Neuronal stem cell (in vitro differentiated cells): Measurements from ENCODE around the gene ALDH7A1.
"Not testable (repeated sequence)": the region's sequence is repeated elsewhere in the genome, so short reads cannot be mapped to it uniquely, and the experiment has no call there.

Experiments
- DNase-seq: peaks from one replicate; pipeline ENCODE4 v3.0.0-alpha.2; 2013; ENCODE audit warnings: low spot score
- H2AFZ ChIP-seq: one replicate; pipeline ENCODE4 v1.6.1; 2013; ENCODE audit warnings: mild to moderate bottlenecking, low read length, inconsistent platforms
- H2AK5ac ChIP-seq: 2 replicates; pipeline ENCODE4 v1.6.1; 2013; ENCODE audit warnings: low read depth, mild to moderate bottlenecking, inconsistent platforms, low read length, moderate library complexity, mixed read lengths
- H2BK120ac ChIP-seq: 2 replicates; pipeline ENCODE4 v1.6.1; 2013; ENCODE audit warnings: low read depth, mild to moderate bottlenecking, inconsistent platforms, low read length, moderate library complexity, mixed read lengths
- H2BK12ac ChIP-seq: one replicate; pipeline ENCODE4 v1.6.1; 2013; ENCODE audit warnings: low read length, inconsistent platforms
- H2BK15ac ChIP-seq: 2 replicates; pipeline ENCODE4 v1.6.1; 2013; ENCODE audit warnings: mild to moderate bottlenecking, low read length, inconsistent platforms, mixed read lengths
- H2BK5ac ChIP-seq: one replicate; pipeline ENCODE4 v1.6.1; 2013; ENCODE audit warnings: inconsistent platforms, mild to moderate bottlenecking, low read length, moderate library complexity
- H3K14ac ChIP-seq: one replicate; pipeline ENCODE4 v1.6.1; 2013; ENCODE audit warnings: low read length, inconsistent platforms
- H3K18ac ChIP-seq: 2 replicates; pipeline ENCODE4 v1.6.1; 2013; ENCODE audit warnings: low read length, inconsistent platforms
- H3K23ac ChIP-seq: 2 replicates; pipeline ENCODE4 v1.6.1; 2013; ENCODE audit warnings: low read depth, mild to moderate bottlenecking, mixed read lengths, low read length, inconsistent platforms; ENCODE audit not compliant: poor library complexity
- H3K27ac ChIP-seq: replicated peaks from 3 replicates; pipeline ENCODE4 v1.5.1; 2013; ENCODE audit warnings: low read length, inconsistent platforms
- H3K27me3 ChIP-seq, 3 experiments: 2 replicates each; pipeline ENCODE4 v1.6.1; 2013; ENCODE audit warnings: low read length in 3 of 3, mild to moderate bottlenecking in 2 of 3, inconsistent platforms in 1 of 3, low read depth in 1 of 3, mixed read lengths in 1 of 3, moderate library complexity in 1 of 3; ENCODE audit not compliant: control insufficient read depth in 3 of 3, insufficient read depth in 3 of 3
- H3K36me3 ChIP-seq, 2 donors: replicated peaks in 1 of 2; 2 replicates each; pipeline ENCODE4 v1.6.1; 2013; ENCODE audit warnings: low read length in 2 of 2; ENCODE audit not compliant: control insufficient read depth in 2 of 2, insufficient read depth in 2 of 2
- H3K4ac ChIP-seq: 2 replicates; pipeline ENCODE4 v1.6.1; 2013; ENCODE audit warnings: inconsistent platforms, mild to moderate bottlenecking, low read length, moderate library complexity
- H3K4me1 ChIP-seq, 2 donors: 1 replicate in 1 of 2; 2 replicates in 1 of 2; pipeline ENCODE4 v1.6.1; 2013; ENCODE audit warnings: low read length in 2 of 2, low read depth in 1 of 2; ENCODE audit not compliant: control insufficient read depth in 2 of 2, insufficient read depth in 1 of 2
- H3K4me2 ChIP-seq: one replicate; pipeline ENCODE4 v1.6.1; 2013; ENCODE audit warnings: mild to moderate bottlenecking, low read length, inconsistent platforms; ENCODE audit not compliant: insufficient read depth, poor library complexity, severe bottlenecking
- H3K4me3 ChIP-seq, 2 donors: 2 replicates each; pipeline ENCODE4 v1.5.1; 2013; ENCODE audit warnings: low read length in 2 of 2, mild to moderate bottlenecking in 2 of 2, inconsistent platforms in 1 of 2, moderate library complexity in 1 of 2
- H3K79me1 ChIP-seq: one replicate; pipeline ENCODE4 v1.6.1; 2013; ENCODE audit warnings: low read depth, mild to moderate bottlenecking, inconsistent platforms, low read length, moderate library complexity
- H3K9ac ChIP-seq: one replicate; pipeline ENCODE4 v1.6.1; 2013; ENCODE audit warnings: mild to moderate bottlenecking, low read depth, low read length, inconsistent platforms; ENCODE audit not compliant: poor library complexity
- H3K9me3 ChIP-seq, 2 donors: replicated peaks in 1 of 2; 2 replicates each; pipeline versions ENCODE3 to v1.6.1; 2013; ENCODE audit warnings: low read length in 2 of 2, mild to moderate bottlenecking in 2 of 2, inconsistent platforms in 1 of 2, low read depth in 1 of 2, mixed read lengths in 1 of 2, moderate library complexity in 1 of 2; ENCODE audit not compliant: control insufficient read depth in 2 of 2, insufficient read depth in 1 of 2
- H4K8ac ChIP-seq: one replicate; pipeline ENCODE4 v1.6.1; 2013; ENCODE audit warnings: low read depth, mild to moderate bottlenecking, inconsistent platforms, low read length, moderate library complexity
- H4K91ac ChIP-seq: one replicate; pipeline ENCODE4 v1.6.1; 2013; ENCODE audit warnings: low read length, low read depth, mild to moderate bottlenecking, inconsistent platforms; ENCODE audit not compliant: poor library complexity
- WGBS, 2 donors: extraction: QIAGEN DNeasy Blood & Tissue Kit; methylation state at CpG; one replicate each; pipeline ENCODE4 v1.1.7; 2013; ENCODE audit warnings: missing lambda C conversion rate in 2 of 2, mixed read lengths in 1 of 2; ENCODE audit not compliant: insufficient read length in 2 of 2, insufficient replicate concordance in 1 of 2; ENCODE audit errors: extremely low coverage in 2 of 2; 5-methylcytosine and 5-hydroxymethylcytosine counted together

Gene ALDH7A1

GRCh38 chr5:126624534-126624933 lies 29.5 kb upstream of the ALDH7A1 start:
- Histone ChIP-seq H2BK15ac (no peak overlapping the region), H2AK5ac (no peak overlapping the region), H3K27ac (no peak overlapping the region), H3K18ac (no peak overlapping the region), H3K27me3 (no peaks in the 10 kb centered on the region), H3K23ac (no peak overlapping the region), H3K4me2 (no peak overlapping the region), H3K14ac (no peak overlapping the region), H3K79me1 (peaks cover 1% of the 10 kb centered on the region), H2AFZ (no peak overlapping the region), H3K36me3 (peaks cover 6 to 65% of the 10 kb centered on the region in 2 donors), H3K9me3 (no peaks in the 10 kb centered on the region), H2BK12ac (no peak overlapping the region), H4K91ac (no peak overlapping the region), H3K9ac (no peak overlapping the region), H3K4me3 (no peak overlapping the region), H3K4ac (no peak overlapping the region), H3K4me1 (no peaks in the 10 kb centered on the region), H2BK5ac (no peak overlapping the region), H2BK120ac (no peak overlapping the region), H4K8ac (no peak overlapping the region)
- no peak for DNase-seq
- WGBS, 2 donors = no CpG with 5 or more reads among the region's 4 CpGs

GRCh38 chr5:126619781-126620180 lies 24.8 kb upstream of the ALDH7A1 start:
- no peak overlapping the region for H3K18ac ChIP-seq
- WGBS, 2 donors = no CpG with 5 or more reads among the region's 2 CpGs
- no peak overlapping the region for H3K9ac ChIP-seq
- no peak overlapping the region for H2BK120ac ChIP-seq
- no peak for DNase-seq
- H3K4me3 ChIP-seq = no peak overlapping the region
- no peak overlapping the region for H3K14ac ChIP-seq
- H4K91ac ChIP-seq = no peak overlapping the region
- H3K4me2 ChIP-seq = no peak overlapping the region
- peaks cover 9% of the 10 kb centered on the region for H3K79me1 ChIP-seq
- H2AK5ac ChIP-seq = no peak overlapping the region
- H3K27me3 ChIP-seq = no peaks in the 10 kb centered on the region
- H2AFZ ChIP-seq = no peak overlapping the region
- H4K8ac ChIP-seq = no peak overlapping the region
- H2BK5ac ChIP-seq = no peak overlapping the region
- H2BK15ac ChIP-seq = no peak overlapping the region
- no peak overlapping the region for H3K4ac ChIP-seq
- no peak overlapping the region for H3K23ac ChIP-seq
- no peak overlapping the region for H3K27ac ChIP-seq
- no peaks in the 10 kb centered on the region for H3K4me1 ChIP-seq
- no peaks in the 10 kb centered on the region for H3K9me3 ChIP-seq
- H2BK12ac ChIP-seq = no peak overlapping the region
- H3K36me3 ChIP-seq = peaks cover 14 to 90% of the 10 kb centered on the region in 2 donors

- not testable (repeated sequence) for H3K27me3 ChIP-seq, H3K4me2 ChIP-seq, H3K23ac ChIP-seq, H3K4me3 ChIP-seq, H3K18ac ChIP-seq, H2AK5ac ChIP-seq, H2BK12ac ChIP-seq, H2BK15ac ChIP-seq, H3K27ac ChIP-seq, H2BK5ac ChIP-seq, H3K9me3 ChIP-seq, H2BK120ac ChIP-seq, H3K14ac ChIP-seq, DNase-seq, H3K4me1 ChIP-seq, H2AFZ ChIP-seq, H4K91ac ChIP-seq, H3K9ac ChIP-seq, H4K8ac ChIP-seq, H3K4ac ChIP-seq, H3K79me1 ChIP-seq
- peaks cover 12 to 89% of the 10 kb centered on the region in 2 donors for H3K36me3 ChIP-seq
- WGBS, 2 donors = no CpG with 5 or more reads among the region's 8 CpGs
Observed at GRCh38 chr5:126617603-126618002, 22.6 kb upstream of the ALDH7A1 start.

GRCh38 chr5:126615286-126615685 lies 20.3 kb upstream of the ALDH7A1 start:
- H4K91ac ChIP-seq = no peak overlapping the region
- no peak overlapping the region for H4K8ac ChIP-seq
- DNase-seq = no peak
- no peak overlapping the region for H2BK120ac ChIP-seq
- no peak overlapping the region for H3K4me3 ChIP-seq
- H3K14ac ChIP-seq = no peak overlapping the region
- no peak overlapping the region for H2AFZ ChIP-seq
- H3K23ac ChIP-seq = no peak overlapping the region
- no peaks in the 10 kb centered on the region for H3K27me3 ChIP-seq
- no peak overlapping the region for H3K4ac ChIP-seq
- H2BK5ac ChIP-seq = no peak overlapping the region
- peaks cover 12 to 94% of the 10 kb centered on the region in 2 donors for H3K36me3 ChIP-seq
- H2BK12ac ChIP-seq = no peak overlapping the region
- H2AK5ac ChIP-seq = no peak overlapping the region
- no peak overlapping the region for H3K9ac ChIP-seq
- peaks cover 8% of the 10 kb centered on the region for H3K79me1 ChIP-seq
- H3K27ac ChIP-seq = no peak overlapping the region
- no peaks in the 10 kb centered on the region for H3K4me1 ChIP-seq
- H3K18ac ChIP-seq = no peak overlapping the region
- WGBS, 2 donors = no CpG with 5 or more reads among the region's 4 CpGs
- no peaks in the 10 kb centered on the region for H3K9me3 ChIP-seq
- no peak overlapping the region for H2BK15ac ChIP-seq
- H3K4me2 ChIP-seq = no peak overlapping the region
